Tibial nerve (tissue), 4 donors: Measurements from ENCODE around the gene GBF1. TPM values are rescaled to one million over a fixed set of nuclear protein-coding genes. Genes with fewer than 3 reads are reported as not detected.

ENCODE experiments used
- DNase-seq, 2 donors: peaks; one replicate each; pipeline ENCODE4 v3.0.0-alpha.2; 2019; ENCODE audit warnings: low spot score in 2 of 2
- H3K27ac ChIP-seq, 4 donors: fragments of 200-600 bp; sonication (generic) in 3 of 4; one replicate each; pipeline ENCODE4 v1.5.1; 2017 to 2019; ENCODE audit warnings: mild to moderate bottlenecking in 1 of 4
- H3K27me3 ChIP-seq, 2 donors: fragments of 200-600 bp; sonication (generic) in 1 of 2; one replicate each; pipeline versions ENCODE4 v1.5.1 to v1.6.0; 2017 to 2019
- H3K36me3 ChIP-seq, 3 donors: fragments of 200-600 bp; sonication (generic); one replicate each; pipeline ENCODE4 v1.5.1; 2018 to 2019
- H3K4me1 ChIP-seq, 4 donors: fragments of 200-600 bp; sonication (generic) in 3 of 4; one replicate each; pipeline ENCODE4 v1.5.1; 2017 to 2019
- H3K4me3 ChIP-seq, 4 donors: fragments of 200-600 bp; sonication (generic) in 3 of 4; one replicate each; pipeline ENCODE4 v1.5.1; 2017 to 2019; ENCODE audit warnings: mild to moderate bottlenecking in 1 of 4, moderate library complexity in 1 of 4
- H3K9me3 ChIP-seq, 4 donors: fragments of 200-600 bp; sonication (generic) in 3 of 4; one replicate each; pipeline ENCODE4 v1.5.1; 2017 to 2019
- EP300 ChIP-seq, 2 donors: sonication (generic); formaldehyde crosslinking; IDR thresholded peaks; one replicate each; pipeline ENCODE4 v1.6.1; 2017; ENCODE audit warnings: antibody characterized with exemption in 2 of 2, mild to moderate bottlenecking in 1 of 2
- POLR2A ChIP-seq, 2 donors: fragments of 450-650 bp; IDR thresholded peaks; one replicate each; pipeline ENCODE4 v1.6.1; 2017; ENCODE audit warnings: antibody characterized with exemption in 2 of 2, mild to moderate bottlenecking in 2 of 2, moderate library complexity in 2 of 2
- WGBS, 2 donors: methylation state at CpG; one replicate each; pipeline ENCODE4 v1.1.5; 2018; 5-methylcytosine and 5-hydroxymethylcytosine counted together
- total RNA-seq, 4 donors: library from RNA; depleted of rRNA; stranded (reverse); fragments of >200 nt; gene quantifications; one replicate each; pipeline ENCODE4 v1.1.0, GENCODE V29; 2016
- TF ChIP-seq, protein P1 (sequence below), 5 experiments: fragments of 200-600 bp in 3 of 5; fragments of 450-650 bp in 2 of 5; sonication (generic) in 3 of 5; IDR thresholded peaks; one replicate each; pipeline ENCODE4 v1.5.1; 2016 to 2019; ENCODE audit warnings: antibody characterized with exemption in 5 of 5, mild to moderate bottlenecking in 3 of 5, moderate library complexity in 2 of 5

GBF1 gene
- total RNA-seq, 4 donors from 2014 or later, result 31.0 to 38.0 (median 36.1) TPM

DNA sequence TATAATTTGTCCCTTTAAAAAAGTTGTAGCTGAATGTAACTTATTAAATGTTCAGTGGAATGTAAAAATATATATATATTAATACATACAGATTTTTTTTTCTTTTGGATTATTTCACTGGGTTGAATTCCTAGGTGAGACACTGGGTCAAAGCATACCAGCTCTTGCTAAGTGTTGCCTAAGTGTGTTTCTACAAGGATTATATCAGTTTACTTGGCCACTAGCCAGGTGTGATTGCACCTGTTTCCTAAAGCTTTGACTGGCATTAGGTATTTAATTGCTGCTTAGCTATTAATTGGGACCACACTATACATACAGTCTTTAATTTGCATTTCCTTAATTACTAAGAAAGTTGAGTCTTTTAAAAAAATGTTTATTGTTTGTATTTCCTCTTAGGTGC is 24.7 kb upstream of the GBF1 start:
- H3K36me3 ChIP-seq, result no peaks in the 10 kb centered on the region
- peaks cover 0 to 5% (median 2%) of the 10 kb centered on the region in 4 donors for H3K4me1 ChIP-seq
- no peak overlapping the region for H3K27ac ChIP-seq

DNA sequence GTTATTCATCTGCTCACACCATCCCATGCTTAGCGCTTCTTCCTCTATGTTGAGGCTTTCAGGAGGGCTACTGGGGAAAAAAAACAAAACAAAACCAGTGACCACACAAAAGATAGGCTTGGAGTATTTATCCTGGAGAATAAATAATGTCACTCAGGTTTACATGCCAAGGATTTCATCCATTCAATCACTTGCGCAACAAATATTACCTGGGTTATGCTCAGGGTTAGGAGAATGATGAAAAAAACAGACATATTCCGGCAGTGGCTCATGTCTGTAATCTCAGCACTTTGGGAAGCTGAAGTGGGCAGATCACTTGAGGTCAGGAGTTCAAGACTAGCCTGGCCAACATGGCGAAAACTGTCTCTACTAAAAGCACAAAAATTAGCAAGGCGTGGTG is 22.5 kb upstream of the GBF1 start:
- 79 to 87% methylated on average over 5 of the region's 5 CpGs for WGBS, 2 donors
- DNase-seq, result no peak
- no peak overlapping the region for H3K4me3 ChIP-seq
- no peaks in the 10 kb centered on the region for H3K9me3 ChIP-seq
- H3K4me1 ChIP-seq, result peaks cover 0 to 21% (median 9%) of the 10 kb centered on the region in 4 donors
- no peak overlapping the region for H3K27ac ChIP-seq
- H3K36me3 ChIP-seq, result no peaks in the 10 kb centered on the region
- TF ChIP-seq EP300 (IDR thresholded peaks at IDR 0.05) (no peak), POLR2A (IDR thresholded peaks at IDR 0.05) (no peak)
- TF ChIP-seq, protein P1, sequence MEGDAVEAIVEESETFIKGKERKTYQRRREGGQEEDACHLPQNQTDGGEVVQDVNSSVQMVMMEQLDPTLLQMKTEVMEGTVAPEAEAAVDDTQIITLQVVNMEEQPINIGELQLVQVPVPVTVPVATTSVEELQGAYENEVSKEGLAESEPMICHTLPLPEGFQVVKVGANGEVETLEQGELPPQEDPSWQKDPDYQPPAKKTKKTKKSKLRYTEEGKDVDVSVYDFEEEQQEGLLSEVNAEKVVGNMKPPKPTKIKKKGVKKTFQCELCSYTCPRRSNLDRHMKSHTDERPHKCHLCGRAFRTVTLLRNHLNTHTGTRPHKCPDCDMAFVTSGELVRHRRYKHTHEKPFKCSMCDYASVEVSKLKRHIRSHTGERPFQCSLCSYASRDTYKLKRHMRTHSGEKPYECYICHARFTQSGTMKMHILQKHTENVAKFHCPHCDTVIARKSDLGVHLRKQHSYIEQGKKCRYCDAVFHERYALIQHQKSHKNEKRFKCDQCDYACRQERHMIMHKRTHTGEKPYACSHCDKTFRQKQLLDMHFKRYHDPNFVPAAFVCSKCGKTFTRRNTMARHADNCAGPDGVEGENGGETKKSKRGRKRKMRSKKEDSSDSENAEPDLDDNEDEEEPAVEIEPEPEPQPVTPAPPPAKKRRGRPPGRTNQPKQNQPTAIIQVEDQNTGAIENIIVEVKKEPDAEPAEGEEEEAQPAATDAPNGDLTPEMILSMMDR (IDR thresholded peaks at IDR 0.05), result no peak
- peaks cover 0 to 14% of the 10 kb centered on the region in 2 donors for H3K27me3 ChIP-seq

More for the DNA sequence above, 24.7 kb upstream of the GBF1 start:
- Histone ChIP-seq H3K9me3 (no peaks in the 10 kb centered on the region), H3K27me3 (peaks cover 0 to 4% of the 10 kb centered on the region in 2 donors), H3K4me3 (no peak overlapping the region)
- DNase-seq, result no peak
- TF ChIP-seq EP300 (IDR thresholded peaks at IDR 0.05), result no peak
- TF ChIP-seq POLR2A (IDR thresholded peaks at IDR 0.05), result no peak
- TF ChIP-seq, protein P1 (IDR thresholded peaks at IDR 0.05), result no peak

DNA sequence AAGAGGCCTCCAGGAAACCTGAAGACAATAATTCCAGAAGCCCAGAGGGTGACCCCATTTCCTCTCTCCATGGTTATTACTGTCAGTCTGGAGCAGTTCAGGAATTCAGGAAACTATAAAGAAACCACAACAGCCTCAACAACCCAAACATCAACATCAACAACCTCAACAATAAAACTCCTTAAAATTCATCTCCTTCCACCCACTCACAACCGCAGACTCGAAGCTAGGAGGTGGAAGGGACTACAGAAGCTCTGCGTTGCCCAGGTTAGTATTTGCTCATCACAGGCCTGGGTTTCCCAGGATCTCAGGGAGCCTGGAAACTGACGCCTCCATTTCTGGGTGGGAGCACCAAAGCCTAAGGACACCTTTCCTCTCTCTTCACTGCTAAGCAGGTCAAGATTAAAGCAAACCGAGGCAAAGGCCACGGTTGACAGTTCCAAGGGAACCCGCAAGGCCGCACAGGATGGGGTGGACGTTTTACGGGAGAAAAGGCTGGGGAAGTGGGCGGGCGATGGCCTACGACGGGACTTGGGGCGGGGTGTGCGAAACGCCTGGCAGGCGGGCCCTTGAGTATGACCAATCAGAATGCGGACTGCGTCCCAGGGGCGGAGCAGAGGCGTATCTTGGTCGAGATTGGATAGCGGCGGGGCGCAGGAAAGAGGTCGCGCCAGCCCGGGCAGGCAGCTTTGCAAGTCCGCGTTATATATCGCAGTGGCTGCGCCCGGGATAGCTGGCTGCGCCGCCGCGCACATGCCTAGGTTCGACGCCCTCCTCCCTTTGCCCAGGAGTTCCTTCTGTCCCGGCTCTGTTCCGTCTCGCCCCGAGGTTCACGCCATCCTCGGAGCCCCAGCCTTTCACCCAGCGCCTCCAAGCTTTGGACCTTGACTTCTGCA is 19.4 kb upstream of the GBF1 start, which contains the start of gene ELOVL3:
ELOVL3 (plus strand) TSS at position 654 of the 896 bp plus-strand sequence. CDS start 250 bp downstream, outside the sequence.
- no peaks in the 10 kb centered on the region for H3K9me3 ChIP-seq
- TF ChIP-seq, protein P1 (IDR thresholded peaks at IDR 0.05), result peak in 1 of 5 experiments; percentile 5
- TF ChIP-seq POLR2A (IDR thresholded peaks at IDR 0.05) (peak in 1 of 2 donors; percentile 14), EP300 (IDR thresholded peaks at IDR 0.05) (peak in 1 of 2 donors; percentile 18)
- H3K27ac ChIP-seq, result peak within 1 kb of the TSS in 3 of 4 donors; percentile 52 to 77 (median 77)
- no peaks in the 10 kb centered on the region for H3K36me3 ChIP-seq
- peak; percentile 84 to 91 for DNase-seq
- peaks cover 0 to 41% of the 10 kb centered on the region in 2 donors for H3K27me3 ChIP-seq
- peaks cover 0 to 33% (median 19%) of the 10 kb centered on the region in 4 donors for H3K4me1 ChIP-seq
- WGBS, 2 donors, result 5% methylated on average over 46 to 47 of the region's 47 CpGs
- peak within 1 kb of the TSS; percentile 15 to 43 (median 20) for H3K4me3 ChIP-seq

DNA sequence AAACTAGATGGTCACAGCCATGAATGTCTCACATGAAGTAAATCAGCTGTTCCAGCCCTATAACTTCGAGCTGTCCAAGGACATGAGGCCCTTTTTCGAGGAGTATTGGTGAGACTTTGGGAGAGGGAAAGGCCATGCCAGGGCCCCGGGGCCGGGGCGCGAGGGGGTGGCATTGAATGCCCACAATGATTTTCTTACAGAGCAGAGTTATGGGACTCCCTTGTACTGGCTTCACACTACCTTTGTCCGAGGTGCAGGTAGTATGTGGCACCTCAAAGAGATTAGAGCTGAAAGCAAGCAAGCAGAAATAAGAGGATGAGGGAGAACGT is 18.8 kb upstream of the GBF1 start:
- peak overlapping the region in 1 of 4 donors; percentile 77 for H3K27ac ChIP-seq

More for the DNA sequence above, 18.8 kb upstream of the GBF1 start:
- peaks cover 0 to 45% of the 10 kb centered on the region in 2 donors for H3K27me3 ChIP-seq
- peak overlapping the region; percentile 15 to 43 (median 20) for H3K4me3 ChIP-seq
- H3K4me1 ChIP-seq, result peaks cover 0 to 39% (median 22%) of the 10 kb centered on the region in 4 donors
- TF ChIP-seq POLR2A (IDR thresholded peaks at IDR 0.05) (no peak), EP300 (IDR thresholded peaks at IDR 0.05) (no peak)
- TF ChIP-seq, protein P1 (IDR thresholded peaks at IDR 0.05), result no peak
- H3K9me3 ChIP-seq, result no peaks in the 10 kb centered on the region
- no peak for DNase-seq
- 61 to 65% methylated on average over 8 of the region's 8 CpGs for WGBS, 2 donors
- H3K36me3 ChIP-seq, result no peaks in the 10 kb centered on the region
